ENCODE measurements around the gene P3H1.

GRCh38 chr1:42757892-42758275 lies 8.9 kb downstream of the P3H1 start:
- no peak for TF ChIP-seq CTCF (IDR thresholded peaks at IDR 0.05)
- TF ChIP-seq EP300 (IDR thresholded peaks at IDR 0.05): no peak

Data from ovary (tissue), 3 donors.